Smooth muscle cell (in vitro differentiated cells): ENCODE data around the gene MDH2. TPM values are rescaled to one million over a fixed set of nuclear protein-coding genes. Genes with fewer than 3 reads are reported as not detected.

Source experiments
- DNase-seq: peaks from one replicate; lab custom pipeline; 2025; ENCODE audit not compliant: unreplicated experiment; lab: John Stamatoyannopoulos, UW
- H2AFZ ChIP-seq: fragments of 200-600 bp; sonication (generic); 2 replicates; pipeline ENCODE4 v1.6.0; 2016; ENCODE audit warnings: antibody characterized with exemption, low read depth, mild to moderate bottlenecking
- H3F3A ChIP-seq: fragments of 200-600 bp; sonication (generic); 2 replicates; pipeline ENCODE4 v1.6.0; 2017; ENCODE audit warnings: antibody characterized with exemption, low read depth
- H3K27ac ChIP-seq: fragments of 200-600 bp; sonication (generic); 2 replicates; pipeline ENCODE4 v1.5.1; 2016; ENCODE audit warnings: low read depth, mild to moderate bottlenecking
- H3K27me3 ChIP-seq: fragments of 200-600 bp; sonication (generic); 2 replicates; pipeline ENCODE4 v1.6.1; 2016; ENCODE audit warnings: low read depth, mild to moderate bottlenecking
- H3K36me3 ChIP-seq: fragments of 200-600 bp; sonication (generic); 2 replicates; pipeline ENCODE4 v1.5.1; 2016; ENCODE audit warnings: low read depth
- H3K4me1 ChIP-seq: fragments of 200-600 bp; sonication (generic); 2 replicates; pipeline ENCODE4 v1.5.1; 2016; ENCODE audit warnings: low read depth
- H3K4me2 ChIP-seq: fragments of 200-600 bp; sonication (generic); 2 replicates; pipeline ENCODE4 v1.6.0; 2016; ENCODE audit warnings: mild to moderate bottlenecking
- H3K4me3 ChIP-seq: fragments of 200-600 bp; sonication (generic); 2 replicates; pipeline ENCODE4 v1.5.1; 2016; ENCODE audit warnings: mild to moderate bottlenecking
- H3K79me2 ChIP-seq: fragments of 200-600 bp; sonication (generic); 2 replicates; pipeline ENCODE4 v1.6.0; 2016; ENCODE audit warnings: low read depth, mild to moderate bottlenecking
- H3K9ac ChIP-seq: fragments of 200-600 bp; sonication (generic); 2 replicates; pipeline ENCODE4 v1.6.0; 2016; ENCODE audit warnings: low read depth
- H3K9me3 ChIP-seq: fragments of 200-600 bp; sonication (generic); replicated peaks from 2 replicates; pipeline ENCODE4 v1.5.1; 2016; ENCODE audit warnings: low read depth
- H4K20me1 ChIP-seq: fragments of 200-600 bp; sonication (generic); 2 replicates; pipeline ENCODE4 v1.6.0; 2016; ENCODE audit warnings: low read depth
- WGBS: methylation state at CpG from one replicate; pipeline ENCODE4 v1.1.7; 2016; ENCODE audit warnings: low lambda C conversion rate; 5-methylcytosine and 5-hydroxymethylcytosine counted together
- polyA plus RNA-seq: library from polyadenylated mRNA; unstranded; fragments of >200 nt; fragmentation: Nextera tagmentation; extraction: Ambion mirVana; gene quantifications from 2 replicates; pipeline ENCODE4 v1.2.1, GENCODE V29; 2016
- total RNA-seq: library from RNA; depleted of rRNA; stranded (reverse); fragments of >200 nt; gene quantifications from 2 replicates; pipeline ENCODE4 v1.2.3, GENCODE V29; 2014
- TF ChIP-seq, protein P1 (sequence below): fragments of 200-600 bp; sonication (generic); IDR thresholded peaks from 2 replicates; pipeline ENCODE4 v1.5.1; 2017; ENCODE audit warnings: borderline replicate concordance, mild to moderate bottlenecking, antibody characterized with exemption; ENCODE audit not compliant: insufficient read depth, poor library complexity, severe bottlenecking

The MDH2 gene, protein sequence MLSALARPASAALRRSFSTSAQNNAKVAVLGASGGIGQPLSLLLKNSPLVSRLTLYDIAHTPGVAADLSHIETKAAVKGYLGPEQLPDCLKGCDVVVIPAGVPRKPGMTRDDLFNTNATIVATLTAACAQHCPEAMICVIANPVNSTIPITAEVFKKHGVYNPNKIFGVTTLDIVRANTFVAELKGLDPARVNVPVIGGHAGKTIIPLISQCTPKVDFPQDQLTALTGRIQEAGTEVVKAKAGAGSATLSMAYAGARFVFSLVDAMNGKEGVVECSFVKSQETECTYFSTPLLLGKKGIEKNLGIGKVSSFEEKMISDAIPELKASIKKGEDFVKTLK
- total RNA-seq (57.0 and 58.1 TPM in 2 replicates), polyA plus RNA-seq (216 and 221 TPM in 2 replicates)

DNA sequence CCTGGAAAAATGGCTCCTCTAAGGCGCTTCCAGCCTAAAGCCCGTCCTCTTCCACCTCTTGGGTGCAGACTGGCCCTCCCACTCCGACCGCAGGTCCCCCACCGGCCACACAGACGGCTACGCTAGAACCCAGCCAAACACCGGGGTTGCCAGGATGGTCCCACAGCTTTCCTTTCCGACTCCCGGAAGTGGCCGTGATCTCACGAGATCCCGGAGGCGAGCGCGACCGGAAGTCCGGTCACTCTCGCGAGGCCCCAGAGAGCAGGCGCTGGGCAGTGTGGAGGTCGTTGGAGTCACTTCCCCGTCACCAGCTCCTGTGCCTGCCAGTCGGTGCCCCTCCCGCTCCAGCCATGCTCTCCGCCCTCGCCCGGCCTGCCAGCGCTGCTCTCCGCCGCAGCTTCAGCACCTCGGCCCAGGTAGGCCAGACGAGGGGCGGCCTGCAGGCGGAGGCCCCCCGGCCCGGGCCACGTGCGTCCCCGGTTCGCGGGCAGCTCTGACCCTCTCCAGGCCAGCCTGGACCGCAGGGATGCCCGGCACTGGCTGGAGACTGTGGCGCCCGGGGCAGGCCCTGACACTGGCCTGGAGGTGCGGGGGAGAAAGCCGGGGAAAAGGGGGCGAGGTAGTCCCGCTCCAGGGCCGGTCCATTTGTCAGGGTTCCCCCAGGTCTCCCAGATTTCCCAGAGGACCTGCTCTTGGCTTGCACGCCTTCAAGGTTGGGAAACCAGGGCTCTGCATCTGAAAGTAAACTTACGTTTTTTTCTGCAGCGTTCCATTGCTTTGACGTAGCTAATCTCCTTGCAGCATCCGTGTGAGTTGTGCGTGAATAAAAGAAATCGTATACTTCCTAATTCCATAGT, at the start of gene MDH2, which contains the start of gene STYXL1:
Gene MDH2 (plus strand): TSS at position 296 of the 857 bp plus-strand sequence. CDS start 55 bp downstream, at position 351.
Gene STYXL1 (minus strand): TSS at position 190 of the 857 bp plus-strand sequence. CDS start 17,477 bp downstream, outside the sequence.
- DNase-seq = peak; percentile 70

DNA sequence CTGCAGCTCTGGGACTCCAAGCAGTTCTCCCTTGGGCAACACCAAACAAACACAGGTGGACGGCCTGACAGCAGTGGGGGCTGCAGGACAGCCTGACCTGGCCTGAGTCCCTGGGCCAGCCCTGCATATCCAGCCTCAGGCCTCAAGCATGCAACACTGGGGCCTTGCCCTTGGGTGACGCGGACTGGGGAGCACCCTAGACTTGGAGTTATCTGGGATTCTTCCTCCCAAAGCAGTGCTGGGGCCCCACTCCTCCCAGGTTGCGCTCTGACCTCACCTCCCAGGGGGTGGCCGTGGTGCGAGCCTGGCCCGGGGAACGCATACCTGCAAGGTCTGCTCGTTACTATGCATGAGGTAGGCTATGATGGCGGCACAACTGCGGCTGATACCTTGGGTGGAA, 47.3 kb upstream of the MDH2 start:
- H3K36me3 ChIP-seq = no peaks in the 10 kb centered on the region
- H3K4me3 ChIP-seq = no peak overlapping the region
- WGBS = 96% methylated on average over 11 of the region's 11 CpGs
- no peaks in the 10 kb centered on the region for H3K79me2 ChIP-seq
- no peak overlapping the region for H2AFZ ChIP-seq
- H3K4me2 ChIP-seq = no peak overlapping the region
- H3K27me3 ChIP-seq = no peaks in the 10 kb centered on the region
- H3K27ac ChIP-seq = no peak overlapping the region
- H3F3A ChIP-seq = no peaks in the 10 kb centered on the region
- no peak for DNase-seq
- H3K4me1 ChIP-seq = no peaks in the 10 kb centered on the region
- no peaks in the 10 kb centered on the region for H3K9me3 ChIP-seq
- H4K20me1 ChIP-seq = no peaks in the 10 kb centered on the region
- no peak overlapping the region for H3K9ac ChIP-seq
- TF ChIP-seq, protein P1, sequence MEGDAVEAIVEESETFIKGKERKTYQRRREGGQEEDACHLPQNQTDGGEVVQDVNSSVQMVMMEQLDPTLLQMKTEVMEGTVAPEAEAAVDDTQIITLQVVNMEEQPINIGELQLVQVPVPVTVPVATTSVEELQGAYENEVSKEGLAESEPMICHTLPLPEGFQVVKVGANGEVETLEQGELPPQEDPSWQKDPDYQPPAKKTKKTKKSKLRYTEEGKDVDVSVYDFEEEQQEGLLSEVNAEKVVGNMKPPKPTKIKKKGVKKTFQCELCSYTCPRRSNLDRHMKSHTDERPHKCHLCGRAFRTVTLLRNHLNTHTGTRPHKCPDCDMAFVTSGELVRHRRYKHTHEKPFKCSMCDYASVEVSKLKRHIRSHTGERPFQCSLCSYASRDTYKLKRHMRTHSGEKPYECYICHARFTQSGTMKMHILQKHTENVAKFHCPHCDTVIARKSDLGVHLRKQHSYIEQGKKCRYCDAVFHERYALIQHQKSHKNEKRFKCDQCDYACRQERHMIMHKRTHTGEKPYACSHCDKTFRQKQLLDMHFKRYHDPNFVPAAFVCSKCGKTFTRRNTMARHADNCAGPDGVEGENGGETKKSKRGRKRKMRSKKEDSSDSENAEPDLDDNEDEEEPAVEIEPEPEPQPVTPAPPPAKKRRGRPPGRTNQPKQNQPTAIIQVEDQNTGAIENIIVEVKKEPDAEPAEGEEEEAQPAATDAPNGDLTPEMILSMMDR = no peak

More for the DNA sequence above, at the start of gene MDH2, which contains the start of gene STYXL1:
- peaks cover 32% of the 10 kb centered on the region for H4K20me1 ChIP-seq
- peak within 1 kb of the TSS; percentile 91 for H3K4me3 ChIP-seq
- peak within 1 kb of the TSS; percentile 28 for H2AFZ ChIP-seq
- H3K4me2 ChIP-seq = peak within 1 kb of the TSS; percentile 98
- TF ChIP-seq, protein P1 = no peak
- peaks cover 12% of the 10 kb centered on the region for H3K4me1 ChIP-seq
- peaks cover 70% of the 10 kb centered on the region for H3K79me2 ChIP-seq
- H3K27me3 ChIP-seq = no peaks in the 10 kb centered on the region
- H3K36me3 ChIP-seq = no peaks in the 10 kb centered on the region
- peak within 1 kb of the TSS; percentile 97 for H3K9ac ChIP-seq
- WGBS = under 1% methylated on average over 57 of the region's 58 CpGs
- H3K27ac ChIP-seq = peak within 1 kb of the TSS; percentile 94
- no peaks in the 10 kb centered on the region for H3F3A ChIP-seq
- no peaks in the 10 kb centered on the region for H3K9me3 ChIP-seq

DNA sequence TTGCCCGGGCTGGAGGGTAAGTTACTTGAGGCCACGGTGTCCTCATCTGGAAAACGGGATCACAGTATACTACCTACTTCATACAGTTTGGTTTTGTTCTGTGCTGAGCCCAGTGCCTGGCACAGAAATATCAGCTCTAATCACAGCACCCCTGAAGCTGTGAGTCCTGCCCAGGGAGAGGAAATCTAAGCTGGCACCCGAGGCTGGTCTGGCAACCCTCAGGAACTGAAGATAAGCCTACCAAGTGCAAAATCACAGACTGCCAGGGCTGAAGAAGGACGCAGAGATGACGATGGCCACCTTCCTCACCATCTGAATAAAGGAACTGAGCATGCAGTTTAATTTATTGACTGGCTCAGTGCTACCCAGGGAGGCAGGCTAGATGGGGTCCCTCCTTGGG, 45.8 kb upstream of the MDH2 start:
- H3K9me3 ChIP-seq = no peaks in the 10 kb centered on the region

More for the DNA sequence above, 45.8 kb upstream of the MDH2 start:
- Histone ChIP-seq H3K27ac (no peak overlapping the region), H3K36me3 (no peaks in the 10 kb centered on the region), H3K27me3 (no peaks in the 10 kb centered on the region), H3K4me1 (no peaks in the 10 kb centered on the region), H3K4me2 (no peak overlapping the region), H3K4me3 (no peak overlapping the region), H3F3A (no peaks in the 10 kb centered on the region), H3K9ac (no peak overlapping the region), H2AFZ (no peak overlapping the region), H4K20me1 (no peaks in the 10 kb centered on the region), H3K79me2 (no peaks in the 10 kb centered on the region)
- no peak for DNase-seq
- 96% methylated on average over 6 of the region's 6 CpGs for WGBS
- TF ChIP-seq, protein P1 = no peak
